Right forelimb (tissue), 1 donor: ENCODE results near the gene EFS.
"Not testable (repeated sequence)": the region's sequence is repeated elsewhere in the genome, so short reads cannot be mapped to it uniquely, and the experiment has no call there.

ENCODE experiments used
- DNase-seq: peaks from one replicate; pipeline ENCODE4 v3.0.0-alpha.2; 2018

Gene EFS

GRCh38 chr14:23365036-23365731, at the start of gene EFS:
EFS (minus strand) TSS chr14:23365172; CDS start chr14:23365025, 147 bp downstream.
- DNase-seq, result peak; percentile 84

GRCh38 chr14:23414254-23414653, 49.3 kb upstream of the EFS start:
- no peak for DNase-seq

- DNase-seq, result no peak
These were observed 48.7 kb upstream of the EFS start for GRCh38 chr14:23413681-23414080.

- no peak for DNase-seq
These were observed 46.9 kb upstream of the EFS start for GRCh38 chr14:23411563-23412525.

- DNase-seq, result no peak
These were observed 45.1 kb upstream of the EFS start for GRCh38 chr14:23409966-23410635.

- DNase-seq, result no peak
These were observed 44.5 kb upstream of the EFS start for GRCh38 chr14:23409475-23409874.

GRCh38 chr14:23408307-23408630, 43.3 kb upstream of the EFS start:
- no peak for DNase-seq

- DNase-seq, result no peak
These were observed 42.7 kb upstream of the EFS start, which contains the start of gene MYH6 for GRCh38 chr14:23407516-23408306. MYH6 (minus strand) TSS chr14:23408273; CDS start chr14:23407223, 1,050 bp downstream.

- no peak for DNase-seq
These were observed 41.9 kb upstream of the EFS start for GRCh38 chr14:23406725-23407355.

GRCh38 chr14:23406244-23406643, 41.3 kb upstream of the EFS start:
- DNase-seq, result no peak

GRCh38 chr14:23405516-23406025, 40.6 kb upstream of the EFS start:
- no peak for DNase-seq

- no peak for DNase-seq
These were observed 40.1 kb upstream of the EFS start for GRCh38 chr14:23405096-23405495.

- no peak for DNase-seq
These were observed 39.4 kb upstream of the EFS start for GRCh38 chr14:23404331-23404900.

- no peak for DNase-seq
These were observed 38.9 kb upstream of the EFS start for GRCh38 chr14:23403908-23404307.

- DNase-seq, result no peak
These were observed 38.1 kb upstream of the EFS start for GRCh38 chr14:23403139-23403438.

GRCh38 chr14:23402296-23403138, 37.5 kb upstream of the EFS start:
- DNase-seq, result no peak

GRCh38 chr14:23401291-23401690, 36.3 kb upstream of the EFS start:
- no peak for DNase-seq

- not testable (repeated sequence) for DNase-seq
These were observed 35.7 kb upstream of the EFS start for GRCh38 chr14:23400496-23401149.

- DNase-seq, result no peak
These were observed 34.6 kb upstream of the EFS start for GRCh38 chr14:23399591-23399990.

GRCh38 chr14:23399136-23399535, 34.2 kb upstream of the EFS start:
- DNase-seq, result no peak
